ENCODE results near the gene UBAP1.

The UBAP1 gene

DNA sequence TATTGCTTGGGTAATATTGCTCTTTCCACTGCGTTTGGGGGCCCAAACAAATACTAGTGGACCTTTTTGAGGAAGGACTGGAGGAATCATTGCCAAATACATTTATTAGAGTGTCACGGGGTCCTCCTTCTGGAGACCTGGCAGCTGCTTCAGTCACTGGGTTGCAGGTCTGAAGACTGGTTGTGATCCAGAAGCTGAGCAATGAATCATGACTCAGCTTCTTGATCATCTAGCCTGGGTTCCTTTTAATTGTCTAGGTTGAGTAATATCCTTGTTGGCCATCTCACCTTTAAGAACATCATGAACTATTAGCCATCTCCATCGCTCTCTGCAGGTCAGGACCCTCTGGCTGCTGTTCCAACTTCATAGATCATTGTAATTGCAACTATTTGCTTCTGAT, 15.4 kb upstream of the UBAP1 start:
- TF ChIP-seq, protein P1, sequence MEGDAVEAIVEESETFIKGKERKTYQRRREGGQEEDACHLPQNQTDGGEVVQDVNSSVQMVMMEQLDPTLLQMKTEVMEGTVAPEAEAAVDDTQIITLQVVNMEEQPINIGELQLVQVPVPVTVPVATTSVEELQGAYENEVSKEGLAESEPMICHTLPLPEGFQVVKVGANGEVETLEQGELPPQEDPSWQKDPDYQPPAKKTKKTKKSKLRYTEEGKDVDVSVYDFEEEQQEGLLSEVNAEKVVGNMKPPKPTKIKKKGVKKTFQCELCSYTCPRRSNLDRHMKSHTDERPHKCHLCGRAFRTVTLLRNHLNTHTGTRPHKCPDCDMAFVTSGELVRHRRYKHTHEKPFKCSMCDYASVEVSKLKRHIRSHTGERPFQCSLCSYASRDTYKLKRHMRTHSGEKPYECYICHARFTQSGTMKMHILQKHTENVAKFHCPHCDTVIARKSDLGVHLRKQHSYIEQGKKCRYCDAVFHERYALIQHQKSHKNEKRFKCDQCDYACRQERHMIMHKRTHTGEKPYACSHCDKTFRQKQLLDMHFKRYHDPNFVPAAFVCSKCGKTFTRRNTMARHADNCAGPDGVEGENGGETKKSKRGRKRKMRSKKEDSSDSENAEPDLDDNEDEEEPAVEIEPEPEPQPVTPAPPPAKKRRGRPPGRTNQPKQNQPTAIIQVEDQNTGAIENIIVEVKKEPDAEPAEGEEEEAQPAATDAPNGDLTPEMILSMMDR (conservative IDR thresholded peaks at IDR 0.05; ENCODE audit: low read depth, low read length): no peak
- no peak overlapping the region for H3K4me3 ChIP-seq (ENCODE audit: low read depth, low read length)
- peak; percentile 64 for DNase-seq (ENCODE audit: low read depth)

GRCh38 chr9:34169125-34169524, 9.7 kb upstream of the UBAP1 start:
- no peak overlapping the region for H3K4me3 ChIP-seq (ENCODE audit: low read depth, low read length)
- TF ChIP-seq, protein P1 (conservative IDR thresholded peaks at IDR 0.05; ENCODE audit: low read depth, low read length): no peak
- no peak for DNase-seq (ENCODE audit: low read depth)

GRCh38 chr9:34170237-34170991, 8.4 kb upstream of the UBAP1 start:
- no peak for DNase-seq (ENCODE audit: low read depth)
- TF ChIP-seq, protein P1 (conservative IDR thresholded peaks at IDR 0.05; ENCODE audit: low read depth, low read length): no peak
- H3K4me3 ChIP-seq (ENCODE audit: low read depth, low read length): no peak overlapping the region

- DNase-seq (ENCODE audit: low read depth): no peak
- TF ChIP-seq, protein P1 (conservative IDR thresholded peaks at IDR 0.05; ENCODE audit: low read depth, low read length): no peak
- no peak overlapping the region for H3K4me3 ChIP-seq (ENCODE audit: low read depth, low read length)
These were observed 6.9 kb upstream of the UBAP1 start for GRCh38 chr9:34171753-34172535.

DNA sequence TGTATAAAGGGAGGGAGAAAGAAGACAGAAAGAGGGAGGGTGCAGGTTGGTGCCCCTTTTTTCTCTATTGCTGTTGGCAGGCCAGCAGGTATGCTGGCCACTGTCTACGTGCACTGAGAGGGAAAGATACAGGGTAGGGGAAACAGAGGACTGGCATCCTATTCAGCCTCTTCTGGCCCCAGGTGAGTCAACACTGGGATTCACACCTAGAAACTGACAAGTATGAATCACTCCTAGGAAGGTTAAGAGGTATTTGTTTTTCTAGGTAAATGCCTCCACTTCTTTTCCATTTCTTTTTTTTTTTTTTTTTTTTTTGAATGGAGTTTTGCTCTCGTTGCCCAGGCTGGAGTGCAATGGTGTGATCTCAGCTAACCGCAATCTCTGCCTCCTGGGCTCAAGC, 2.8 kb upstream of the UBAP1 start:
- TF ChIP-seq, protein P1 (conservative IDR thresholded peaks at IDR 0.05; ENCODE audit: low read depth, low read length): no peak
- no peak for DNase-seq (ENCODE audit: low read depth)
- H3K4me3 ChIP-seq (ENCODE audit: low read depth, low read length): no peak overlapping the region

DNA sequence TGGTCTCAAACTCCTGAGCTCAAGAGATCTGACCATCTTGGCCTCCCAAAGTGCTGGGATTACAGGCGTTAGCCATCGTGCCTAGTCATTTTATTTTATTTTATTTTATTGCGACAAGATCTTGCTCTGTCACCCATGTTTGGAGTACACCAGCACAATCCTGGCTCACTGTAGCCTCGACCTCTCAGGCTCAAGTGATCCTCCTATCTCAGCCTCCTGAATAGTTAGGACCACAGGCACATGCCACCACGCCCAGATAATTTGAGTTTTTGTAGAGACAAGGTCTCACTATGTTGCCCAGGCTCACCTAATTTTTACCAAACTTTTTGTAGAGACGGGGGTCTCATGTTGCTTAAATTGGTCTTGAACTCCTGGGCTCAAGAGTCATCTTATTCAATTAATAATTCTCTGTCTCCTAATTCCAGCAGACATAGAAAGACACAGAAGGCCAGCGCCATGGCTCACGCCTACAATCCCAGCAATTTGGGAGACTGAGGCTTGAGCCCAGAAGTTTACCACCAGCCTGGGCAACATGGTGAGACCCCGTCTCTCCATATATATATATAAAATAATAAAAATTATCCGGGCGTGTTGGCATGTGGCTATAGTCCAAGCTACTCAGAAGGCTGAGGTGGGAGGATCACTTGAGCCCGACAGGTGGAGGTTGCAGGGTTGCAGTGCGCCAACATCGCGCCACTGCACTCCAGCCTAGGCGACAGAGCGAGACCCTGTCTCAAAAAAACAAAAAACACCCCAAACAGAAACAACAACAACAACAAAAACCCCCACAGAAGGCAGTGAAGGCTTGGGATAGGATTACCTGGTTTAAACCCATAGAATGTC, 1.0 kb upstream of the UBAP1 start:
- H3K4me3 ChIP-seq (ENCODE audit: low read depth, low read length): peak overlapping the region; percentile 94
- no peak for DNase-seq (ENCODE audit: low read depth)
- TF ChIP-seq, protein P1 (conservative IDR thresholded peaks at IDR 0.05; ENCODE audit: low read depth, low read length): no peak

Measured in choroid plexus epithelial cell (primary cell).